ENCODE measurements around the gene XYLT1. TPM values are rescaled to one million over a fixed set of nuclear protein-coding genes. Genes with fewer than 3 reads are reported as not detected.
A peak's percentile ranks its signal among the peaks of the same experiment; 100 is the strongest.
"Not testable (repeated sequence)": the region's sequence is repeated elsewhere in the genome, so short reads cannot be mapped to it uniquely, and the experiment has no call there.

The XYLT1 gene
- total RNA-seq (2014; rRNA removed; shearing (Covaris generic)) = 7.1 and 8.3 TPM in 2 replicates

- DNase-seq (ENCODE audit: low spot score) = peak; percentile 48
These were observed at the start of gene XYLT1 for GRCh38 chr16:17470908-17471718. Gene XYLT1, minus strand, starts transcription at chr16:17470960. Its CDS starts 164 bp downstream, at chr16:17470796.

- DNase-seq (ENCODE audit: low spot score) = no peak
These were observed 49.4 kb upstream of the XYLT1 start for GRCh38 chr16:17520111-17520510.

- DNase-seq (ENCODE audit: low spot score) = no peak
These were observed 48.6 kb upstream of the XYLT1 start for GRCh38 chr16:17519101-17519955.

DNA sequence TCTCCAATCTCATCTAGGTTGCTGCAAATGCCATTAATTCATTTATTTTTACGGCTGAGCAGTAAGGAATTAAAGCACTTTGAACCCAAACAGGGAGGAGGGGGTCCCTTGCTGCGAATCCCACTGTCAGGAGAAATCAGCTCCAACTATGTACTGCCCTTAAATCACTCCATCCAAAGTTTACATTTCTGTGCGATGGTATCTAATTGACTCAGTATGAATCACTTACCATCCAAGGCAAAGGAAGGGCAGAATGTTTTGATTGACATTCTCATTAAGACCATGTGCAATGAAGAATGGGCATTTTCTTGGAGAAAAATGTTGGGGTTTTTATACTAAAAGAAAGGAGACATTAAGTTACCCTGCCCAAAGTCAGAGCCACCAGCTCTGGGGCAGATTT, 47.7 kb upstream of the XYLT1 start:
- no peak for DNase-seq (ENCODE audit: low spot score)

GRCh38 chr16:17515421-17516210, 44.9 kb upstream of the XYLT1 start:
- DNase-seq (ENCODE audit: low spot score) = no peak

DNA sequence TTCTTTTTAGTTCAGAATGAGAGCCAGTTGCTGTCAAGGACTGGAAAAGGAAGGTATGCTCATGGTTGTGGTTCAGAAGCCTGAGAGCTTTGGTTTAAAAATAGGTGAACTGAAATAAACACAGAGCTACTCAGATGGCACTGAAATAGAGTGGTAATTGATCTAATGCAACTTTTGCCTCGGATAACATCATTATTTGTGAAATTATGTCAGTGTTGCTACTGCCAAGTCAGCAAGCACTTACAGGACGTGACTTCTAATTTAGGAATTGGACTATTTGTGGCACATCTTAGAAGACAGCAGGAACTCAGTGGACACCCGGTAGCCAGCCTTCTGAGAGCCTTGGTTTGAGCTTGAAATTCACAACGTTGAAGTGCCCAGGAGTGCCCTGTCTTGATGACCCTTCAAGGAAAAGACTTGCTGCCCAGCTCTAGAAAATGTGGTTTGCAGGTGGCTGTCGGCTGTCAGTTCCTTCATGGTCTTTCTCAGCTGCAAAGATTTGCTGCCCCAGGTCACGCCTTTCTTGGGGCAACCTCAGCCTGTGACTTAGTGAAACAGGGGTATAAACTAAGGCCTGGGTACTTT, 42.0 kb upstream of the XYLT1 start:
- DNase-seq (ENCODE audit: low spot score) = peak; percentile 22

GRCh38 chr16:17511340-17511739, 40.6 kb upstream of the XYLT1 start:
- peak; percentile 19 for DNase-seq (ENCODE audit: low spot score)

- DNase-seq (ENCODE audit: low spot score) = no peak
These were observed 39.8 kb upstream of the XYLT1 start for GRCh38 chr16:17510567-17510966.

DNA sequence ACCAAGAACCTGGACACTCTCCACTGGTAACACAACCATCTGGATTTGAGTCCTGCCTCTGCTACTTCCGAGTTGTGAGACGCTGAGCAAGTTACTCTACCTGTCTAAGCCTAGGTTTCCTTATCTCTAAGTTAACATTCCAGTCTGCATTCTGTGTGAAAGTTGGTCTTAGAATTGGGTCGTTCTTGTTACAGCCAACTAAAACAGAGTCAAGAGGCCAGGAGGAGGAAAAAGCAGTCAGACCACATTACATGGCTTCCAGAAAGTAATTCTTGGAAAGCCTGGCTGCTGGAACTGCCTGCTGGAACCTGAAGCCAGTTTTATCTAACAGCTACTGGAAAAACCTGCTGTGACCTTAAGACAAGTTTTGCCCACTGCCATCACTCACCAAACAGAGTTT, 38.4 kb upstream of the XYLT1 start:
- DNase-seq (ENCODE audit: low spot score) = no peak

DNA sequence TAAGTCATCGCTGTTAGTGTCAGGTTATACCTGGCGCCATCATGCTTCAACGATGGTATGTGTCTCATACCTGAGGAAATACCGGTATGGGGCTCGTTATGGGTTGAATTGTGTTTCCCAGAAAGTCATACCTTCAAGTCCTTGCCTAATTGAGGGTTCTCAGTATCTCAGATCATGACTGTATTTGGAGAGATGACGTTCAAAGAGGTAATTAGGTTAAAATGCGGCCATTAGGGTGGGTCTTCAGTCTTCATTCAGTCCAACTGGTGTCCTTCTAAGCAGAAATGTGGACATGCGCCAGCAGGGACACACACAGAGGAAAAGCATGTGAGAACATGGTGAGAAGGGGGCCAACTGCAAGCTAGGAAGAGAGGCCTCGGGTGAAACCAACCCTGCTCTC, 37.5 kb upstream of the XYLT1 start:
- DNase-seq (ENCODE audit: low spot score) = no peak

DNA sequence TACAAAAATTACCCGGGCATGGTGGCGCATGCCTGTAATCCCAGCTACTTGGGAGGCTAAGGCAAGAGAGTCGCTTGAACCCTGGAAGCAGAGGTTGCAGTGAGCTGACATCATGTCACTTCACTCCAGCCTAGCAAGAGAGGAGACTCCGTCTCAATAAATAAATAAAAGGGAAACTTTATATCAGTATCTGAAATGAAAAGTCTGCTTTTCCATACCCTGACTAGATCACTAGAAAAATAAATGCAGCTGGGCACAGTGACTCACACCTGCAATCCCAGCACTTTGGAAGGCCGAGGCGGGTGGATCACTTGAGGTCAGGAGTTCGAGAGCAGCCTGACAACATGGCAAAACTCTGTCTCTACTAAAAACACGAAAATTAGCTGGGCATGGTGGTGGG, 36.8 kb upstream of the XYLT1 start:
- not testable (repeated sequence) for DNase-seq (ENCODE audit: low spot score)

- DNase-seq (ENCODE audit: low spot score) = not testable (repeated sequence)
These were observed 35.1 kb upstream of the XYLT1 start for GRCh38 chr16:17505828-17506227.

GRCh38 chr16:17504050-17504449, 33.3 kb upstream of the XYLT1 start:
- DNase-seq (ENCODE audit: low spot score) = no peak

GRCh38 chr16:17503331-17503730, 32.6 kb upstream of the XYLT1 start:
- no peak for DNase-seq (ENCODE audit: low spot score)

GRCh38 chr16:17501321-17501720, 30.6 kb upstream of the XYLT1 start:
- DNase-seq (ENCODE audit: low spot score) = no peak

GRCh38 chr16:17499223-17499902, 28.6 kb upstream of the XYLT1 start:
- no peak for DNase-seq (ENCODE audit: low spot score)

GRCh38 chr16:17497648-17498047, 26.9 kb upstream of the XYLT1 start:
- no peak for DNase-seq (ENCODE audit: low spot score)

DNA sequence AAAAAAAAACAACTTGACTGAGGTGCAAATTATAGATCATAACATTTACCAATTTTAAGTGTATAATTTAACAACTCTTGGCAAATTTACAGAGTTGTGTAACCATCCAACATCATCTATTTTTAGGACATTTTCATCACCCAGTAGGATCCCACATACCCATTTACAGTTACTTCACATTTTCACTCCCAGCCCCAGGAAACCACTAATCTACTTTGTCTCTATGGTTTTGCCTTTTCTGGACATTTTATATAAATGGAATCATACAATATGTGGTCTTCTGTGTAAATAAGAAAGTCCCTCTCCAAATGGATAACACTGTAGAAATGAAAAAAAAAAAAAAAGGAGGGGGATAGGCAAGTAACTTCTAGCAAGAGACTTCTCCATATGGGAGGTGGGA, 26.1 kb upstream of the XYLT1 start:
- no peak for DNase-seq (ENCODE audit: low spot score)

GRCh38 chr16:17493012-17493411, 22.3 kb upstream of the XYLT1 start:
- no peak for DNase-seq (ENCODE audit: low spot score)

DNA sequence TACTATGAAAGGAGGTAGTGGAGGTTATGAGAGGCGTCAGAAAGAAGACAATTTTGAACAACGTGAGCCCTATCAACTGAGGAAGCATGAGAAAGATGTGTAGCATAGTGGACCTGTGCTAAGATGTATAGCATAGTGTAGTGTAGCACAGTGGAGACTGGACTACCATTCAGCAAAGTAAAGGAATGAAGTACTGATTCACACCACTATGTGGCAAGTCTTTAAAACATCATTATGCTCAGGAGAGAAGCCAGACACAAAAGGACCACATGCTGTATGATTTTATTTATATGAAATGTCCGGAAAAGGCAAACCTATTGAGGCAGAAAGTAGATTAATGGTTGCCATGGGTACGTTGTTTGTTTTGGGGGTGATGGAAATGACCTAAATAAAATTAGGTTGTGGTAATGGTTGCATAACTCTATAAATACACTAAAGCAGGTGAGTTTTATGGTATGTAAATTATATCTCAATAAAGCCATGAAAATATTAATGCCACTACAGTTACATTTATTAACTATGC, 20.4 kb upstream of the XYLT1 start:
- no peak for DNase-seq (ENCODE audit: low spot score)

DNA sequence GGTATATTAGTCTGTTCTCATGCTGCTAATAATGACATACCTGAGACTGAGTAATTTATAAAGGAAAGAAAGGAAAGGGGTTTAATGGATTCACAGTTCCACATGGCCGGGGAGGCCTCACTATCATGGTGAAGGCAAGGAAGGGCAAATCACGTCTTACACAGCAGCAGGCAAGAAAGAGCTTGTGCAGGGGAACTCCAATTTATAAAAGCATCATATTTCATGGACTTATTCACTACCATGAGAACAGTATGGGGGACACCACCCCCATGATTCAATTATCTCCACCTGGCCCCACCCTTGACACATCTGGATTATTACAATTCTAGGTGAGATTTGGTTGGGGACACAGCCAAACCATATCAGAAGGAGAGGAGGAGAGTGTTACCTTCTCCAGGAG, 17.7 kb upstream of the XYLT1 start:
- no peak for DNase-seq (ENCODE audit: low spot score)

Data from H4 (cell line).